Endothelial cell of umbilical vein (primary cell): ENCODE measurements around the gene ZNF664. TPM values are rescaled to one million over a fixed set of nuclear protein-coding genes. Genes with fewer than 3 reads are reported as not detected.

ENCODE experiments used
- BruUV-seq: library from RNA; stranded (reverse); fragments of 400-500 nt; replicated peaks from 2 replicates; lab custom pipeline; 2021; lab: Mats Ljungman, UMichigan
- CTCF ChIA-PET: fragments of 300-600, 350-600 bp; sonication (Branson Sonifier 250); formaldehyde crosslinking; loops from one replicate; lab custom pipeline; 2021; ENCODE audit warnings: antibody characterized with exemption, inconsistent platforms; lab: Charles Lee
- POLR2A ChIA-PET: fragments of 300-600, 350-600 bp; sonication (Branson Sonifier 250); formaldehyde crosslinking; loops from one replicate; lab custom pipeline; 2021; ENCODE audit warnings: antibody characterized with exemption, inconsistent platforms; lab: Charles Lee
- DNase-seq: peaks from one replicate; pipeline ENCODE4 v3.0.0-alpha.2; 2011; ENCODE audit warnings: low read depth, low spot score
- FAIRE-seq: peaks from 2 replicates; lab custom pipeline; 2011; peaks lifted over from hg19 to GRCh38; lab: Jason Lieb, UNC
- H2AFZ ChIP-seq: 2 replicates; pipeline ENCODE4 v1.6.0; 2012; ENCODE audit warnings: low read depth, low read length, control low read depth, inconsistent platforms
- H3K27ac ChIP-seq: 2 replicates; pipeline ENCODE4 v1.5.1; 2011; ENCODE audit warnings: low read depth, mild to moderate bottlenecking, control low read depth, low read length, moderate library complexity; ENCODE audit not compliant: insufficient read depth
- H3K27me3 ChIP-seq, 2 experiments: 2 replicates each; pipeline versions ENCODE4 v1.6.0 to v1.6.1; 2011; ENCODE audit warnings: low read length in 2 of 2, mixed read lengths in 1 of 2; ENCODE audit not compliant: control insufficient read depth in 2 of 2, insufficient read depth in 2 of 2
- H3K36me3 ChIP-seq, 2 experiments: 2 replicates in 1 of 2; 3 replicates in 1 of 2; pipeline ENCODE4 v1.5.1; 2011; ENCODE audit warnings: low read length in 2 of 2, mild to moderate bottlenecking in 1 of 2, moderate library complexity in 1 of 2; ENCODE audit not compliant: control insufficient read depth in 2 of 2, insufficient read depth in 2 of 2; ENCODE audit errors: extremely low read depth in 1 of 2
- H3K4me1 ChIP-seq: 3 replicates; pipeline ENCODE4 v1.5.1; 2011; ENCODE audit warnings: mild to moderate bottlenecking, low read length; ENCODE audit not compliant: control insufficient read depth, insufficient read depth; ENCODE audit errors: extremely low read depth
- H3K4me2 ChIP-seq: 2 replicates; pipeline ENCODE4 v1.6.1; 2011; ENCODE audit warnings: low read length, control low read depth, mixed read lengths; ENCODE audit not compliant: insufficient read depth
- H3K4me3 ChIP-seq, 3 experiments: fragments of 200-600 bp in 1 of 3; sonication (generic), shearing (Covaris generic) in 1 of 3; replicated peaks in 1 of 3; 2 replicates each; pipeline ENCODE4 v1.5.1; 2011 to 2016; ENCODE audit warnings: control low read depth in 3 of 3, low read length in 3 of 3, mild to moderate bottlenecking in 2 of 3, inconsistent platforms in 1 of 3, low read depth in 1 of 3, moderate library complexity in 1 of 3; ENCODE audit not compliant: insufficient read depth in 1 of 3
- H3K79me2 ChIP-seq: 2 replicates; pipeline ENCODE4 v1.6.0; 2012; ENCODE audit warnings: low read length, inconsistent platforms; ENCODE audit not compliant: control insufficient read depth, insufficient read depth
- H3K9ac ChIP-seq: replicated peaks from 2 replicates; pipeline ENCODE3; 2011; ENCODE audit warnings: low read length, control low read depth; ENCODE audit not compliant: insufficient read depth; ENCODE audit errors: extremely low read depth
- H3K9me1 ChIP-seq: replicated peaks from 3 replicates; pipeline ENCODE4 v1.6.0; 2011; ENCODE audit warnings: mild to moderate bottlenecking, low read length; ENCODE audit not compliant: control insufficient read depth, insufficient read depth; ENCODE audit errors: extremely low read depth
- H3K9me3 ChIP-seq: replicated peaks from 2 replicates; pipeline ENCODE4 v1.5.1; 2012; ENCODE audit warnings: low read length, inconsistent platforms; ENCODE audit not compliant: control insufficient read depth, insufficient read depth
- H4K20me1 ChIP-seq: replicated peaks from 2 replicates; pipeline ENCODE3; 2011; ENCODE audit warnings: mild to moderate bottlenecking, low read length; ENCODE audit not compliant: control insufficient read depth, insufficient read depth; ENCODE audit errors: extremely low read depth
- CTCF ChIP-seq, 2 donors: IDR thresholded peaks; 1 replicate in 1 of 2; 2 replicates in 1 of 2; pipeline ENCODE4 v1.5.1; 2011; ENCODE audit warnings: low read length in 2 of 2, mild to moderate bottlenecking in 2 of 2, moderate library complexity in 2 of 2, control low read depth in 1 of 2, inconsistent platforms in 1 of 2, low read depth in 1 of 2; ENCODE audit not compliant: insufficient read depth in 1 of 2; ENCODE audit errors: extremely low read depth in 1 of 2
- EZH2 ChIP-seq: IDR thresholded peaks from 2 replicates; pipeline ENCODE4 v1.6.1; 2012; ENCODE audit warnings: borderline replicate concordance, low read depth, mild to moderate bottlenecking, moderate library complexity, low read length, inconsistent platforms; ENCODE audit not compliant: severe bottlenecking
- FOS ChIP-seq: IDR thresholded peaks from 2 replicates; pipeline ENCODE4 v1.6.1; 2011; ENCODE audit warnings: mild to moderate bottlenecking, low read length, moderate library complexity, borderline replicate concordance; ENCODE audit not compliant: insufficient read depth
- GATA2 ChIP-seq: IDR thresholded peaks from 2 replicates; pipeline ENCODE4 v1.7.0; 2011; ENCODE audit warnings: low read depth, mild to moderate bottlenecking, moderate library complexity, mixed read lengths, low read length; ENCODE audit not compliant: insufficient read length, insufficient read depth
- JUN ChIP-seq: IDR thresholded peaks from 2 replicates; pipeline ENCODE4 v1.6.1; 2011; ENCODE audit warnings: borderline replicate concordance, low read depth; ENCODE audit not compliant: insufficient read length, insufficient read depth
- MYC ChIP-seq: IDR thresholded peaks from one replicate; pipeline ENCODE4 v1.6.1; 2011; ENCODE audit warnings: mild to moderate bottlenecking, low read depth, low read length
- POLR2A ChIP-seq: IDR thresholded peaks from 2 replicates; pipeline ENCODE4 v1.6.1; 2012; ENCODE audit warnings: low read depth, mild to moderate bottlenecking, control low read depth, low read length
- POLR2AphosphoS5 ChIP-seq: IDR thresholded peaks from 2 replicates; pipeline ENCODE4 v1.6.1; 2012; ENCODE audit warnings: low read depth, mild to moderate bottlenecking, control low read depth, low read length, moderate library complexity; ENCODE audit not compliant: insufficient read depth
- dilution Hi-C: fragments of 300-500 bp; cut with MboI; formaldehyde crosslinking; loops from one replicate; pipeline ENCODE4 v1.15.0; 2019; ENCODE audit warnings: low sequenced_read_pairs; ENCODE audit not compliant: extremely low pct_ligation_motif_present
- intact Hi-C: fragments of 100-400 bp; cut with micrococcal nuclease; formaldehyde crosslinking; loops from one replicate; pipeline ENCODE4 v1.10.0; 2022
- polyA plus RNA-seq, 4 experiments: library from polyadenylated mRNA; depleted of rRNA in 3 of 4; stranded (reverse) in 3 of 4; unstranded in 1 of 4; fragments of >200 nt; gene quantifications; 2 replicates each; pipeline versions ENCODE4 v1.2.1 to v1.2.3, GENCODE V29; 2011 to 2012; ENCODE audit warnings: missing spikeins in 1 of 4
- total RNA-seq: library from RNA; stranded (reverse); gene quantifications from 2 replicates; pipeline ENCODE4 v1.2.3, GENCODE V29; 2021
- TF ChIP-seq, protein P1 (sequence below): IDR thresholded peaks from 2 replicates; pipeline ENCODE4 v1.6.1; 2011; ENCODE audit not compliant: insufficient read depth, insufficient read length

Gene ZNF664
- total and polyA plus RNA-seq, 2 donors (not counting 3 experiments of a cell fraction or from before 2014, with no cell fraction given), result 29.8 to 71.3 TPM

DNA sequence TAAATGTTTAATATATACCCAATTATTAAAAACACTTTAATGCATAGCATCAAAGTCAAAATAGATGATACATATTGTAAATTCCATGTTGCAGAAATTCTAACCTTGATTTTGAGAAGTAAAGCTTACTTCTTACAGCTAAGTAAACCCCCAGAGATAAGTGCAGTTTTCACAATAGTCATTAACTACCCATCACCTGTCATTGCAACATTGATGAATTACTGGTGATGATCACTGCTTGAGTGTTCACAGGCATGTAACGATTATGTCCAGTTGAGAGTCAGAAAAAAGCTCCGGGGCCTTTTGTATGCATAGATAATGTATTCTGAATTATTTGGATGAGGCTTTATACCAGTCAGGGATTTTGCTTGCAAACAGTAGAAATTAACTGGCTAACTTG lies 67.7 kb downstream of the ZNF664 start:
- no peak overlapping the region for H3K4me3 ChIP-seq
- CTCF ChIA-PET, result interaction anchor here (2.0 to 7.5 kb wide), 3 partner anchors 8 to 866 kb away, joined by 8 to 85 read pairs (median 9); no protein-coding TSS in a partner anchor
- no peak overlapping the region for H3K9ac ChIP-seq
- intact Hi-C loops (no loop called here), dilution Hi-C loops (no loop called here)
- no TSS peak for BruUV-seq
- H3K27me3 ChIP-seq, result no peaks in the 10 kb centered on the region
- no peaks in the 10 kb centered on the region for H3K79me2 ChIP-seq
- DNase-seq (no peak), FAIRE-seq (no peak)
- H2AFZ ChIP-seq, result no peak overlapping the region
- TF ChIP-seq FOS (no peak), CTCF (IDR thresholded peaks at IDR 0.05; ENCODE audit: extremely low read depth in 1 of 2, insufficient read depth in 1 of 2, low read depth in 1 of 2, low read length in 2 of 2) (no peak), POLR2A (no peak), GATA2 (no peak), MYC (no peak), POLR2AphosphoS5 (no peak), EZH2 (no peak), JUN (no peak)
- TF ChIP-seq, protein P1, sequence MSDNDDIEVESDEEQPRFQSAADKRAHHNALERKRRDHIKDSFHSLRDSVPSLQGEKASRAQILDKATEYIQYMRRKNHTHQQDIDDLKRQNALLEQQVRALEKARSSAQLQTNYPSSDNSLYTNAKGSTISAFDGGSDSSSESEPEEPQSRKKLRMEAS, result no peak
- H3K36me3 ChIP-seq, result no peaks in the 10 kb centered on the region
- H3K9me3 ChIP-seq, result no peaks in the 10 kb centered on the region
- H4K20me1 ChIP-seq, result no peaks in the 10 kb centered on the region
- peaks cover 6% of the 10 kb centered on the region for H3K4me1 ChIP-seq
- no peaks in the 10 kb centered on the region for H3K9me1 ChIP-seq
- no peak overlapping the region for H3K27ac ChIP-seq
- peak overlapping the region; percentile 41 for H3K4me2 ChIP-seq
- POLR2A ChIA-PET, result no interaction called here
